Stimulated activated memory B cell treated with anti-CD40 and anti-IgM and Interleukin-4, amounts not matched to agents 10 μg/mL and 1 μg/mL and 100 μg/mL, for 72 hours (primary cell): ENCODE data around the gene DDC.

Source experiments
- ATAC-seq: fragments of 150-1000 bp; cut with Tn5 transposase; 2 replicates; pipeline ENCODE4 v1.10.0; 2021
- H3K27ac Mint-ChIP-seq: one replicate; pipeline ENCODE4 v1.8.0; 2022; ENCODE audit warnings: mild to moderate bottlenecking, mixed read lengths
- H3K27me3 Mint-ChIP-seq: one replicate; pipeline ENCODE4 v1.8.0; 2022; ENCODE audit warnings: mixed read lengths
- H3K36me3 Mint-ChIP-seq: one replicate; pipeline ENCODE4 v1.8.0; 2022; ENCODE audit warnings: mixed read lengths
- H3K4me1 Mint-ChIP-seq: one replicate; pipeline ENCODE4 v1.8.0; 2022; ENCODE audit warnings: mixed read lengths
- H3K4me3 Mint-ChIP-seq: one replicate; pipeline ENCODE4 v1.8.0; 2022; ENCODE audit warnings: mild to moderate bottlenecking, moderate library complexity, mixed read lengths
- H3K9me3 Mint-ChIP-seq: one replicate; pipeline ENCODE4 v1.8.0; 2022; ENCODE audit warnings: mixed read lengths

The DDC gene

DNA sequence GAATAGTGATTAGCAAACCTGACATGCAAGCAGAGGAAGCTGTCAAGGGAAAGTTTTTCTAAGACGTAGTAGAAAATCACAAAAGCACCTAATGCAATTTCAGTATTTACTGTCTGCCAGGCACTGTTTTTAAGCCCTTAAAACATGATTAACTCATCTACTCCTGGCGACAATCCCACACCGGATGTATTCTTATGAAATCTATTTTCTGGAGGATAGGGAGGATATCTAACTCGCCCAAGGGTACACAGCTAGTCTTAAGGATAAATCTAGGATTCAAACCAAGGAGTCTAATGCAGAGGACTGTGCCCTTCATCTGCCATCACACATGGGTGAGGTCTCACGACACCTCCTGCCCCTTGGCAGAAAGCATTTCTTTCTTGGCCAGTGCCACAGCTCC lies 67.2 kb downstream of the DDC start:
- Mint-ChIP-seq H3K36me3 (no peaks in the 10 kb centered on the region), H3K9me3 (peaks cover 3% of the 10 kb centered on the region), H3K27me3 (peaks cover 37% of the 10 kb centered on the region), H3K27ac (no peak overlapping the region), H3K4me1 (no peaks in the 10 kb centered on the region), H3K4me3 (no peak overlapping the region)
- ATAC-seq: no peak

GRCh38 chr7:50497068-50497642 lies 68.0 kb downstream of the DDC start:
- peaks cover 3% of the 10 kb centered on the region for H3K9me3 Mint-ChIP-seq
- H3K4me1 Mint-ChIP-seq: no peaks in the 10 kb centered on the region
- ATAC-seq: no peak

DNA sequence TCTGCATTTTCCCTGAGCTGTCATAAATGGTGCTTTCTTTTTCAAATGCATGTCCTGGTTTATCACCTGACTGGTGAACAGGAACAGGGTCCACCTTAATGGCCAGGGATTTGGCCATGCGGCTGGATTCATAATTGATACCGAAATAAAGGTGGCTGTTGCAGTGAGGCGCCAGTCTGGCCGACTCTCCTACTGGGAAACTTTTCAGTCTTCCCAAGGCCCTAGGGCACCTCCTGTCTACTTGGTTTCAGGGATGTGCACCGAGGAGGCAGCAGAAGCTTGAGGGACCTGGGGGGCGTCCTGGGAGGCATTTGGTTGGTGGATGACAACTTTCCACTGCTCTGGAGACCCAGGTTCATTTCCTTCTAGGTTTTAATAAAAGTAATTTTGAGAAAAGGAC lies 68.6 kb downstream of the DDC start:
- no peak overlapping the region for H3K27ac Mint-ChIP-seq
- no peak for ATAC-seq
- peaks cover 3% of the 10 kb centered on the region for H3K9me3 Mint-ChIP-seq
- no peaks in the 10 kb centered on the region for H3K4me1 Mint-ChIP-seq
- H3K36me3 Mint-ChIP-seq: no peaks in the 10 kb centered on the region
- H3K27me3 Mint-ChIP-seq: peaks cover 50% of the 10 kb centered on the region
- H3K4me3 Mint-ChIP-seq: no peak overlapping the region

More at GRCh38 chr7:50497068-50497642, 68.0 kb downstream of the DDC start:
- Mint-ChIP-seq H3K36me3 (no peaks in the 10 kb centered on the region), H3K4me3 (no peak overlapping the region), H3K27me3 (peaks cover 45% of the 10 kb centered on the region), H3K27ac (no peak overlapping the region)

GRCh38 chr7:50495746-50496145 lies 69.5 kb downstream of the DDC start:
- H3K27me3 Mint-ChIP-seq: peaks cover 50% of the 10 kb centered on the region
- H3K27ac Mint-ChIP-seq: no peak overlapping the region
- no peak for ATAC-seq
- no peak overlapping the region for H3K4me3 Mint-ChIP-seq
- no peaks in the 10 kb centered on the region for H3K4me1 Mint-ChIP-seq
- H3K36me3 Mint-ChIP-seq: no peaks in the 10 kb centered on the region
- no peaks in the 10 kb centered on the region for H3K9me3 Mint-ChIP-seq

GRCh38 chr7:50492770-50493519 lies 72.3 kb downstream of the DDC start:
- ATAC-seq: no peak
- peaks cover 45% of the 10 kb centered on the region for H3K27me3 Mint-ChIP-seq
- no peaks in the 10 kb centered on the region for H3K36me3 Mint-ChIP-seq
- no peak overlapping the region for H3K4me3 Mint-ChIP-seq
- no peak overlapping the region for H3K27ac Mint-ChIP-seq
- no peaks in the 10 kb centered on the region for H3K4me1 Mint-ChIP-seq
- H3K9me3 Mint-ChIP-seq: no peaks in the 10 kb centered on the region

DNA sequence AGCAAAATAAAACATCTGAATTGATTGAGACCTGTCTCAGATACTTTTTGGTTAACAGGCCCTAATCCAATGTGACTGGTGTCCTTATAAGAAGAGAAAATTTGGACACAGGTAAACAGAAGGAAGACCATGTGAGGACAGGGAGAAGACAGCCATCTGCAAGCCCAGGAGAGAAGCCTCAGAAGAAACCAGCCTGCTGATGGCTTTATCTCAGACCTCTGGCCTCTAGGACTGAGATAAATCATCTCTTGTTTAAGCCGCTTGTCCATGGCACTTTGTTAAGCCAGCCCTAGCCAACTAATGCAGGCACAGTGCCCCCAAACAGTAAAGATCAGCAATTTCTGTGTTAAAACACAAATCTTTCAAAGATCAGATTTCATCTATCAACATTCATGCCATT lies 73.3 kb downstream of the DDC start:
- H3K9me3 Mint-ChIP-seq: no peaks in the 10 kb centered on the region
- no peak overlapping the region for H3K27ac Mint-ChIP-seq
- no peak for ATAC-seq
- H3K36me3 Mint-ChIP-seq: no peaks in the 10 kb centered on the region
- no peak overlapping the region for H3K4me3 Mint-ChIP-seq
- H3K4me1 Mint-ChIP-seq: no peaks in the 10 kb centered on the region
- H3K27me3 Mint-ChIP-seq: peaks cover 41% of the 10 kb centered on the region

GRCh38 chr7:50491209-50491608 lies 74.0 kb downstream of the DDC start:
- Mint-ChIP-seq H3K27ac (no peak overlapping the region), H3K4me1 (no peaks in the 10 kb centered on the region), H3K4me3 (no peak overlapping the region), H3K36me3 (no peaks in the 10 kb centered on the region), H3K9me3 (no peaks in the 10 kb centered on the region), H3K27me3 (peaks cover 37% of the 10 kb centered on the region)
- no peak for ATAC-seq

GRCh38 chr7:50488379-50488778 lies 76.8 kb downstream of the DDC start:
- no peaks in the 10 kb centered on the region for H3K9me3 Mint-ChIP-seq
- no peaks in the 10 kb centered on the region for H3K36me3 Mint-ChIP-seq
- ATAC-seq: no peak
- H3K4me3 Mint-ChIP-seq: no peak overlapping the region
- H3K27me3 Mint-ChIP-seq: peaks cover 33% of the 10 kb centered on the region
- no peaks in the 10 kb centered on the region for H3K4me1 Mint-ChIP-seq
- H3K27ac Mint-ChIP-seq: no peak overlapping the region

- Mint-ChIP-seq H3K4me1 (no peaks in the 10 kb centered on the region), H3K4me3 (no peak overlapping the region), H3K27ac (no peak overlapping the region), H3K9me3 (no peaks in the 10 kb centered on the region), H3K36me3 (no peaks in the 10 kb centered on the region), H3K27me3 (peaks cover 14% of the 10 kb centered on the region)
- peak; percentile 45 for ATAC-seq
Measured at GRCh38 chr7:50486512-50486911, 78.7 kb downstream of the DDC start.

DNA sequence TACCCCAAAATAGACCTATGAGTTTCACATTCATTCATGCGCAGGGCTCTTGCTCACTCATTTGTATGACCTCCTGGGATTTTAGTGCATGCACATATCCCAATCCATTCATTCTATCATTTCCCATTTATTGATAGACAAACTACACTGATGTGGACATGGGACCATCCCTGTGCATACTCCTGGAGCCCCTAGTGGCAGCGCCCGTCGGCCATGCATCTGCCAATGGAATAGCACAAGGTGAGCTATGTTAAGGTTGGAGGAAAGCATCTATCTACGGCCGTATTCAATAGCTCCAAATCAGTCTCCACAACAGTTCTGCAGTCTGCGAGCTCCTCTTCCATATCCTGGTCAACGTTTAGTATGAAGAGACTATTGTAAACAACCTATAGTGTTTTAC lies 83.3 kb downstream of the DDC start:
- Mint-ChIP-seq H3K36me3 (no peaks in the 10 kb centered on the region), H3K27ac (no peak overlapping the region), H3K4me3 (no peak overlapping the region), H3K9me3 (no peaks in the 10 kb centered on the region), H3K4me1 (no peaks in the 10 kb centered on the region), H3K27me3 (peaks cover 14% of the 10 kb centered on the region)
- no peak for ATAC-seq

- peaks cover 22% of the 10 kb centered on the region for H3K27me3 Mint-ChIP-seq
- no peak for ATAC-seq
- H3K9me3 Mint-ChIP-seq: no peaks in the 10 kb centered on the region
- no peak overlapping the region for H3K27ac Mint-ChIP-seq
- no peaks in the 10 kb centered on the region for H3K4me1 Mint-ChIP-seq
- no peaks in the 10 kb centered on the region for H3K36me3 Mint-ChIP-seq
- H3K4me3 Mint-ChIP-seq: no peak overlapping the region
Measured at GRCh38 chr7:50480797-50481196, 84.4 kb downstream of the DDC start.

DNA sequence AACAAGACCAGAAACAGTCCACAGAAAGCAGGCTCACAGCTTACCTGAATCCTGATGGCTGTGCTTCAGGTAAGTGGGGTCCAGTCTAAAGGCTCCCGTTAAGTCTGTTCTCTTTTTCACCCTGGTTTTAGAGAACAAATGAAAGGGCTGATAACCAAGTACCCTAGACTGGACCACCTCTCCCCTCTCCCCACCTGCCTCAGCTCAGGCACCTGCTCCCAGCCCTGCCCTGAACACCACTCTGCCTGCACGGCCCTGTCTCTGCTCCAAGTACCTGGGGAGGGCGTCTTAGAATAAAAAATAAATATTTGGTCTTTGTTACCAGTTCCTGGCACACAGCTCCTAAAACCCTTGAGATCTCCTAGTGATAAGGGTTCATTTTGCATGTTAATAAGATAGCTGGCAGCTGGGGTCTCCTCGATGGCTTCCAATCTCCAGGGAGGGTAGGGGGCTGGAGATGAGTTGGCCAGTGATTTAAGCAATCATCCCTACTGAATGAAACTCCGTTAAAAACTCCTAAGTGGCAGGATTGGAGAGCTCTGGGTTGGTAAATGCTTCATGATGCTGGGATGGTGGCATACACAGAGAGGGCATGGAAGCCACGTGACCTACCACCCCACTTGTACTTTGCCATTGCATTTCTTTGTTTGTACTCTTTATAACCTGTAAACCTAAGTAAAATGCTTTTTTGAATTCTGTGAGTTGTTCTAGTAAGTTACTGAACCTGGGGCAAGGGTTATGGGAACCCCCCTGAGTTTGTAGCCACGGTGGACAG lies 85.3 kb downstream of the DDC start:
- Mint-ChIP-seq H3K4me3 (no peak overlapping the region), H3K27ac (no peak overlapping the region), H3K9me3 (no peaks in the 10 kb centered on the region), H3K27me3 (peaks cover 23% of the 10 kb centered on the region), H3K36me3 (no peaks in the 10 kb centered on the region), H3K4me1 (no peaks in the 10 kb centered on the region)
- no peak for ATAC-seq

DNA sequence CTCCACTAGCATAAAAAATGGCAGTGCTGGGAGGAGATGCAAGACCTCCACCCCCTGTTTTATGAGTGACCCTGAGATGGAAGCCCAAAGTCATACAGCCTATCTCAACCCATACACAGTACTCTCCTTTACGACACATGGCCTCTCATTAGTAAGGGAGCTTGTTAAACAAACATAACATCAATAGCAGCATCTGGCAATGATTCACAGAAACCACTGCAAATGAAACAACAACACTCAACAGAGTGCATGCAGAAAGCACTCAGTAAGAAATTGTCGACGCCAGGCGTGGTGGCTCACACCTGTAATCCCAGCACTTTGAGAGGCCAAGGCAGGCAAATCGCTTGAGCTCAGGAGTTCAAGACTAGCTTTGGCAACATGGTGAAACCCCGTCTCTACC lies 87.6 kb downstream of the DDC start:
- Mint-ChIP-seq H3K9me3 (no peaks in the 10 kb centered on the region), H3K27me3 (peaks cover 24% of the 10 kb centered on the region), H3K4me3 (no peak overlapping the region), H3K36me3 (no peaks in the 10 kb centered on the region), H3K4me1 (no peaks in the 10 kb centered on the region), H3K27ac (no peak overlapping the region)
- no peak for ATAC-seq

GRCh38 chr7:50476953-50477625 lies 88.1 kb downstream of the DDC start:
- Mint-ChIP-seq H3K4me3 (no peak overlapping the region), H3K27ac (no peak overlapping the region)

DNA sequence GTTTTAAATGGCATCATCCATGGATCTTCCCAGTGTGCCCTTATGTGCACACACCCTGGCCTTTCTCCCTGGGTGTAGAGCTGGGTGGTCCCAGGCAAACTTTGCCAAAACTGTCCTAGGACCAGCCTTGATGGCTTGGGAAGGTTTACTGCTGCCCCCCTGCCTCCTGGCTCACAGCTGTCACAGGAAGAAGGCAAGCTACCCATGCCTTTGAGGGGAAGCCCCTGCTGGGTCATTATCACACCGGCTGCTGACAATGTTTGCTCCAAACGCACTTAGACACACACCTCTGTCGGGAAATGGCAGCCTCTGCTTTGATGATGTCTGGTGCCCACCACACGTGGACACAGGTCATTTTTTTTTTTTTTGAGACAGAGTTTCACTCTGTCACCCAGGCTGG lies 89.9 kb downstream of the DDC start:
- no peak overlapping the region for H3K4me3 Mint-ChIP-seq
- H3K27me3 Mint-ChIP-seq: peaks cover 31% of the 10 kb centered on the region
- H3K27ac Mint-ChIP-seq: no peak overlapping the region
- no peak for ATAC-seq
- H3K36me3 Mint-ChIP-seq: no peaks in the 10 kb centered on the region
- no peaks in the 10 kb centered on the region for H3K4me1 Mint-ChIP-seq
- H3K9me3 Mint-ChIP-seq: no peaks in the 10 kb centered on the region

More at GRCh38 chr7:50476953-50477625, 88.1 kb downstream of the DDC start:
- peaks cover 29% of the 10 kb centered on the region for H3K27me3 Mint-ChIP-seq
- H3K9me3 Mint-ChIP-seq: no peaks in the 10 kb centered on the region
- H3K36me3 Mint-ChIP-seq: no peaks in the 10 kb centered on the region
- no peak for ATAC-seq
- H3K4me1 Mint-ChIP-seq: no peaks in the 10 kb centered on the region
